ENCODE data around the gene ROR1. TPM values are rescaled to one million over a fixed set of nuclear protein-coding genes. Genes with fewer than 3 reads are reported as not detected.

ROR1 gene
- total and polyA plus RNA-seq, 12 donors, result 2.9 to 36.2 (median 15.3) TPM

DNA sequence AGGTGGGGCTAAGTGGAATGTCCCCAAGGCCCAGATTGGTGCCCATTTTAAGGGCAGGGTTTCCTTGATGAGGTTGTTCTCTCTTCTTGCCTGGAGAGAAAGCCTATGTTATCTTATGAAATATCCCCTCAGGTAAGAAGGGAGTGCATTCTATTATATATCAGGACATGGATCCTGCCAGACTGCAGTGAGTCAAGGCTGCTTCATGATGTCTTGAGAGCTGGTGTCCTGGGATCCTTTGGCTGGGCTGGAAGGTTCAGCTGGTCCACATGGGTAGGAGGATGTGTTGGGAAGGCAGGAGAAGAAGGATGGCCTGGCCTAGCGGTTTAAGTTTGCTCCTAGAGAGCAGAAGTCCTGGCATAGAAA is 207.6 kb downstream of the ROR1 start:
- ATAC-seq (no peak), DNase-seq (no peak)
- no peak overlapping the region for H3K4me3 ChIP-seq
- H3K27me3 ChIP-seq, result no peaks in the 10 kb centered on the region
- no peaks in the 10 kb centered on the region for H3K36me3 ChIP-seq
- TF ChIP-seq, protein P1, sequence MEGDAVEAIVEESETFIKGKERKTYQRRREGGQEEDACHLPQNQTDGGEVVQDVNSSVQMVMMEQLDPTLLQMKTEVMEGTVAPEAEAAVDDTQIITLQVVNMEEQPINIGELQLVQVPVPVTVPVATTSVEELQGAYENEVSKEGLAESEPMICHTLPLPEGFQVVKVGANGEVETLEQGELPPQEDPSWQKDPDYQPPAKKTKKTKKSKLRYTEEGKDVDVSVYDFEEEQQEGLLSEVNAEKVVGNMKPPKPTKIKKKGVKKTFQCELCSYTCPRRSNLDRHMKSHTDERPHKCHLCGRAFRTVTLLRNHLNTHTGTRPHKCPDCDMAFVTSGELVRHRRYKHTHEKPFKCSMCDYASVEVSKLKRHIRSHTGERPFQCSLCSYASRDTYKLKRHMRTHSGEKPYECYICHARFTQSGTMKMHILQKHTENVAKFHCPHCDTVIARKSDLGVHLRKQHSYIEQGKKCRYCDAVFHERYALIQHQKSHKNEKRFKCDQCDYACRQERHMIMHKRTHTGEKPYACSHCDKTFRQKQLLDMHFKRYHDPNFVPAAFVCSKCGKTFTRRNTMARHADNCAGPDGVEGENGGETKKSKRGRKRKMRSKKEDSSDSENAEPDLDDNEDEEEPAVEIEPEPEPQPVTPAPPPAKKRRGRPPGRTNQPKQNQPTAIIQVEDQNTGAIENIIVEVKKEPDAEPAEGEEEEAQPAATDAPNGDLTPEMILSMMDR (IDR thresholded peaks at IDR 0.05), result no peak
- H3K9me3 ChIP-seq, result no peaks in the 10 kb centered on the region
- peaks cover 0 to 40% (median 9%) of the 10 kb centered on the region in 9 donors for H3K4me1 ChIP-seq
- H3K27ac ChIP-seq, result no peak overlapping the region
- 92 to 96% methylated on average over 1 of the region's 1 CpG for WGBS, 2 donors
- intact Hi-C loops (cut with DNase I), result no loop called here

DNA sequence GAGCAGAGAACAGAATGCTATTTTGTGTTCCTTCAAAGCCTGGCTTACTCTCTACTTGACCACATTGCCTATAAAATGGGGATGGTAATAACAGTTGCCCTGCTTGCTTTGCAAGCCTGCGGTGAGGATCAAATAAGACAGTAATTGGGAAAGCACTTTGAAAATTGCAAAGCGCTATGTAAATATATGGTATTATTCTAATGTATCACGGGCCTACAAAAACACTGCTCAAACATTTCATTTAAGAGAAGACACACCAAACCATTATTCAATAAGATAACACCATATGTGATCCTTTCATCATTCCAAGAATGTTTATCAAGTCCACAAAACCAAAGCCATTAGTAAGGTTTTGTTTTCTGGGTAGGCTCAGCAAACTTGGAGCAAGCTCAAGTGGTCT is 208.4 kb downstream of the ROR1 start:
- TF ChIP-seq, protein P1 (IDR thresholded peaks at IDR 0.05), result no peak
- Histone ChIP-seq H3K36me3 (no peaks in the 10 kb centered on the region), H3K9me3 (no peaks in the 10 kb centered on the region), H3K4me3 (no peak overlapping the region), H3K27me3 (no peaks in the 10 kb centered on the region), H3K27ac (no peak overlapping the region), H3K4me1 (peaks cover 0 to 40% (median 9%) of the 10 kb centered on the region in 9 donors)
- 94 to 95% methylated on average over 3 of the region's 3 CpGs for WGBS, 2 donors
- no peak for ATAC-seq
- intact Hi-C loops (cut with DNase I), result no loop called here
- no peak for DNase-seq

DNA sequence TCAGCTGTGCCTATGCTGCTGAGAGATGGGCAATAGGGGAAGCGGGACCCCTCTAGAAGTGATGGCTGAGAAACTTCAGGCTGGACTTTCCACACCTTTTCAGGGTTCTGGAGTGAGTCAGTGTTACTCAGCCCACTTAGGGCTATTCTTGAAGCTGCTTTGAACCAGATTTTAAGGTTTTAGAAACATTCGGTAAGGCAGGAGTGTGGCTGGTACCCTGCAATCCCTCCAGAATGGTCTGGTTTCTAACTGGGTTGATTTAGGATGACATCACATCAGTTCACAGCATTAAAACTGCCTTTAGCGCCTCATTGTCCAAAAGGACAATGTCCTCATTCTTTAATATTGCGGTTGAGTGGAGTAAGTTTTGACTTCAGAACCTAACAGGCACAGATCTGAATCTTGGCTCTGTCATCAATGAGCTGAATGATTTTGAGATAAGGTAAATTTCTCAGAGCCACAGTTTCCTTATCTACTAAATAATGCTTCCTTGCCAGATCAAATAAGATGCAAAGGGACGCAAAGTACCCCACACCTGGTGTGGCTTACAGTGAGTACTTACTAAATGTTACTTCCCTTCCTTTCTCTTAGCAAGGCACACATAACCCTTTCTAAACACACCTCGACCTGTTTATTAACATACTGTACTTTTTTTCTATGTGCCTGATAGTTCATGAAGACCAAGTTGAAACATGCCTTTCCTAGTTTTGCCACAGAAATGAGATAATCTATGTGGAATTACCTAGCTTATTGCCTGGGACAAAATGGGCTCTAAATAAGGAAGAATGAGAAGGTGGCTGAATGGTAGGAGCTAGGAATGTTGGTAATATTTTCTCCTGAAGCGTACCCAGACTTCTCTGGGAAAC is 209.8 kb downstream of the ROR1 start:
- no peak for ATAC-seq
- no peak for DNase-seq
- no peak overlapping the region for H3K27ac ChIP-seq
- intact Hi-C loops (cut with DNase I), result no loop called here
- no peaks in the 10 kb centered on the region for H3K9me3 ChIP-seq
- H3K4me3 ChIP-seq, result no peak overlapping the region
- H3K36me3 ChIP-seq, result no peaks in the 10 kb centered on the region
- TF ChIP-seq, protein P1 (IDR thresholded peaks at IDR 0.05), result no peak
- H3K27me3 ChIP-seq, result no peaks in the 10 kb centered on the region
- peaks cover 0 to 40% (median 9%) of the 10 kb centered on the region in 9 donors for H3K4me1 ChIP-seq
- 68 to 79% methylated on average over 7 of the region's 7 CpGs for WGBS, 2 donors

DNA sequence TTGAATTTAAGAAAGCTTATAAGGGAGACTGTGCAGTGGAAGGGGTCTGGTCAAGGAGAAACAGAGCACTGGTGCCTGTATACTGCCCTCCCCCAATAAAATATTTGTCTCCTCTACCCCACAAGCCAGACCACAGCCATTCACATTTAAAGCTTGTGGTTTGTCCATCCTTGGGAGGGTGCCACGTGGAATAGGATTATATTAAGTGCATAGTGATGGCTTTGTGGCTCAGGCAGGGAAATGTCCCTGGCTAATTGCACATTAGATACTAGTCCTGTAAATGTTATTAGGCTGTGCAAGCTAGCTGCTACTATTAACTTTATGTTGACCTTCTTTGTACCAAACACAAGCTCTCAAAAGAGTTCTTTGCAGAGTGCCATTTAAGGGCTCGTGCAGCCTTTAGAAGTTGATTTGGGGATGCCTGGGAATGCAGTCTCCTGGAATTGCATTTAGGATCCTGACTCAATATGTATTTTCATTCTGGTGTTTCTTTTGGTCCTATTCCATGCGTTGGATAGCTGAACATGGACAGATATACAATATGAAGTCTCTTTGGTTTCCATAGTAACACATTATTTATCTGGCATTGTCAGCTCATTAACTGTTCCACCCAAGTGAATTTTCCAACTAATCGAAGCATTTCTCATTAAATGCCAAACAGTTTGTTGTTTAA is 210.6 kb downstream of the ROR1 start:
- intact Hi-C loops (cut with DNase I), result no loop called here
- H3K4me3 ChIP-seq, result no peak overlapping the region
- ATAC-seq (peak in 2 of 8 donors; percentile 25), DNase-seq (no peak)
- H3K27ac ChIP-seq, result no peak overlapping the region
- TF ChIP-seq, protein P1 (IDR thresholded peaks at IDR 0.05), result no peak
- no peaks in the 10 kb centered on the region for H3K36me3 ChIP-seq
- 55 to 56% methylated on average over 4 of the region's 4 CpGs for WGBS, 2 donors
- no peaks in the 10 kb centered on the region for H3K9me3 ChIP-seq
- H3K27me3 ChIP-seq, result no peaks in the 10 kb centered on the region
- peaks cover 0 to 38% (median 9%) of the 10 kb centered on the region in 9 donors for H3K4me1 ChIP-seq

All from heart right ventricle (tissue), 16 donors.